HepG2 (cell line): Measurements from ENCODE around the gene HNRNPR. TPM values are rescaled to one million over a fixed set of nuclear protein-coding genes. Genes with fewer than 3 reads are reported as not detected.

ENCODE experiments used
- ATAC-seq: fragments of 200-7000 bp; cut with Tn5 transposase; 3 replicates; pipeline ENCODE4 v1.9.1; 2020; ENCODE audit warnings: mild to moderate bottlenecking, moderate library complexity
- BruUV-seq: library from RNA; stranded (reverse); fragments of 400-500 nt; replicated peaks from 2 replicates; lab custom pipeline; 2021; lab: Mats Ljungman, UMichigan
- CTCF ChIA-PET: fragments of 300-600 bp; formaldehyde crosslinking; extraction: SDS; loops from one replicate; lab custom pipeline; 2021; ENCODE audit warnings: low total read pairs, inconsistent platforms, low intra/inter-chr PET ratio; lab: Yijun Ruan, JAX
- POLR2A ChIA-PET: fragments of 350-600 bp; sonication (Branson Sonifier 250); formaldehyde crosslinking; loops from one replicate; lab custom pipeline; 2020; ENCODE audit warnings: antibody characterized with exemption, inconsistent platforms; lab: Yijun Ruan, JAX
- DNase-seq: peaks from one replicate; pipeline ENCODE4 v3.0.0-alpha.2; 2015; ENCODE audit warnings: low spot score
- FAIRE-seq: peaks from 3 replicates; lab custom pipeline; 2011; peaks lifted over from hg19 to GRCh38; lab: Jason Lieb, UNC
- H2AFZ ChIP-seq: one replicate; pipeline ENCODE4 v1.6.1; 2011; ENCODE audit warnings: low read length, inconsistent platforms
- H3K27ac ChIP-seq: fragments of 300-600 bp; 3 replicates; pipeline ENCODE4 v1.8.0; 2011; ENCODE audit warnings: mixed run types, mild to moderate bottlenecking, mixed read lengths, low read length, inconsistent platforms; ENCODE audit not compliant: insufficient read depth; ENCODE audit errors: extremely low read length
- H3K27me3 ChIP-seq, 2 experiments: fragments of 200-600 bp in 1 of 2; 2 replicates in 1 of 2; 3 replicates in 1 of 2; pipeline versions ENCODE4 v1.6.0 to v1.8.0; 2011; ENCODE audit warnings: low read length in 2 of 2, mild to moderate bottlenecking in 2 of 2, moderate library complexity in 2 of 2, inconsistent platforms in 1 of 2; ENCODE audit not compliant: insufficient read depth in 2 of 2, control insufficient read depth in 1 of 2
- H3K36me3 ChIP-seq, 2 experiments: fragments of 200-600 bp in 1 of 2; replicated peaks in 1 of 2; 2 replicates in 1 of 2; 3 replicates in 1 of 2; pipeline versions ENCODE4 v1.5.1 to v1.8.0; 2011; ENCODE audit warnings: low read length in 2 of 2, inconsistent platforms in 1 of 2; ENCODE audit not compliant: insufficient read depth in 2 of 2, control insufficient read depth in 1 of 2
- H3K4me1 ChIP-seq: 2 replicates; pipeline ENCODE4 v1.5.1; 2012; ENCODE audit warnings: low read length, inconsistent platforms; ENCODE audit not compliant: insufficient read depth
- H3K4me2 ChIP-seq: 2 replicates; pipeline ENCODE4 v1.6.0; 2011; ENCODE audit warnings: low read depth, low read length, inconsistent platforms
- H3K4me3 ChIP-seq, 3 experiments: fragments of 200-600 bp in 1 of 3; sonication (generic), shearing (Covaris generic) in 1 of 3; replicated peaks in 1 of 3; 2 replicates each; pipeline ENCODE4 v1.5.1; 2011 to 2016; ENCODE audit warnings: low read length in 3 of 3, inconsistent platforms in 2 of 3, low read depth in 2 of 3, mild to moderate bottlenecking in 2 of 3, control low read depth in 1 of 3, mixed read lengths in 1 of 3; ENCODE audit not compliant: insufficient read depth in 1 of 3
- H3K79me2 ChIP-seq: one replicate; pipeline ENCODE4 v1.6.1; 2011; ENCODE audit warnings: low read length, inconsistent platforms; ENCODE audit not compliant: insufficient read depth
- H3K9ac ChIP-seq: 2 replicates; pipeline ENCODE4 v1.6.0; 2011; ENCODE audit warnings: mild to moderate bottlenecking, low read depth, low read length, inconsistent platforms; ENCODE audit not compliant: insufficient read depth
- H3K9me3 ChIP-seq: 2 replicates; pipeline ENCODE4 v1.5.1; 2012; ENCODE audit warnings: mild to moderate bottlenecking, low read length
- H4K20me1 ChIP-seq: 2 replicates; pipeline ENCODE4 v1.6.0; 2011; ENCODE audit warnings: inconsistent platforms, mild to moderate bottlenecking, low read length, moderate library complexity; ENCODE audit not compliant: insufficient read depth
- ARID5B ChIP-seq: IDR thresholded peaks from 2 replicates; pipeline ENCODE4 v1.4.0; 2020; ENCODE audit warnings: mild to moderate bottlenecking, missing genetic modification reagents
- EP300 ChIP-seq, 3 experiments: sonication (generic) in 1 of 3; formaldehyde crosslinking in 1 of 3; IDR thresholded peaks; 2 replicates each; pipeline versions ENCODE4 v1.5.1 to v1.6.1; 2011 to 2020; ENCODE audit warnings: low read depth in 2 of 3, low read length in 2 of 3, borderline replicate concordance in 1 of 3, improper control_type of control experiment in 1 of 3, mild to moderate bottlenecking in 1 of 3, missing genetic modification reagents in 1 of 3, moderate library complexity in 1 of 3
- ETS1 ChIP-seq: sonication (generic); formaldehyde crosslinking; IDR thresholded peaks from 2 replicates; pipeline ENCODE4 v1.4.0; 2020; ENCODE audit warnings: missing genetic modification reagents
- HHEX ChIP-seq: IDR thresholded peaks from 2 replicates; pipeline ENCODE4 v1.6.1; 2016; ENCODE audit warnings: control low read depth
- PHF21A ChIP-seq: sonication (generic); formaldehyde crosslinking; IDR thresholded peaks from 2 replicates; pipeline ENCODE4 v1.5.0; 2020; ENCODE audit warnings: mild to moderate bottlenecking, missing genetic modification reagents
- SIX4 ChIP-seq: sonication (generic); formaldehyde crosslinking; IDR thresholded peaks from 2 replicates; pipeline ENCODE4 v1.4.0; 2020; ENCODE audit warnings: missing genetic modification reagents
- TCF12 ChIP-seq, 2 experiments: fragments of 450-650 bp in 1 of 2; sonication (generic) in 1 of 2; formaldehyde crosslinking in 1 of 2; IDR thresholded peaks; 2 replicates each; pipeline versions ENCODE4 v1.6.1 to v1.8.0; 2017 to 2022; ENCODE audit warnings: antibody characterized with exemption in 1 of 2, mild to moderate bottlenecking in 1 of 2, missing genetic modification reagents in 1 of 2, moderate library complexity in 1 of 2
- ZBTB42 ChIP-seq: sonication (generic); formaldehyde crosslinking; IDR thresholded peaks from 2 replicates; pipeline ENCODE4 v1.5.0; 2020; ENCODE audit warnings: mild to moderate bottlenecking, missing genetic modification reagents
- ZKSCAN1 ChIP-seq: fragments of 150-350 bp; IDR thresholded peaks from 2 replicates; pipeline ENCODE4 v1.6.1; 2014; ENCODE audit warnings: low read length
- ZNF781 ChIP-seq: sonication (generic); formaldehyde crosslinking; IDR thresholded peaks from 2 replicates; pipeline ENCODE4 v1.5.1; 2020; ENCODE audit warnings: borderline replicate concordance, mild to moderate bottlenecking, missing genetic modification reagents; ENCODE audit errors: not compliant biosample characterization
- WGBS: methylation state at CpG from one replicate; pipeline ENCODE4 v1.1.6; 2017; ENCODE audit warnings: low lambda C conversion rate; 5-methylcytosine and 5-hydroxymethylcytosine counted together
- in situ Hi-C: cut with HindIII; loops from 2 replicates; pipeline ENCODE4 v1.10.0; 2017; ENCODE audit warnings: low pct_unique_long_range_greater_than_20kb; ENCODE audit not compliant: extremely low pct_ligation_motif_present
- intact Hi-C: fragments of 100-400 bp; cut with micrococcal nuclease; formaldehyde crosslinking; loops from one replicate; pipeline ENCODE4 v1.10.0; 2022; ENCODE audit not compliant: unreplicated experiment
- polyA plus RNA-seq, 8 experiments: library from polyadenylated mRNA; depleted of rRNA in 3 of 8; stranded (reverse) in 7 of 8; unstranded in 1 of 8; fragments of >200 nt; fragmentation: Illumina TruSeq in 4 of 8; extraction: Trizol in 4 of 8; gene quantifications; 2 replicates each; pipeline versions ENCODE4 v1.2.1 to v1.2.3, GENCODE V29; 2011 to 2016; ENCODE audit warnings: low read depth in 4 of 8, missing spikeins in 1 of 8, mixed read lengths in 1 of 8; ENCODE audit not compliant: insufficient read depth in 1 of 8
- total RNA-seq, 5 experiments: library from RNA; depleted of rRNA; stranded (reverse); fragments of >200 nt; fragmentation: Illumina TruSeq; extraction: Trizol; gene quantifications; 2 replicates each; pipeline ENCODE4 v1.2.3, GENCODE V29; 2016; ENCODE audit warnings: low read depth in 1 of 5
- TF ChIP-seq, protein P1 (sequence below): sonication (generic); formaldehyde crosslinking; IDR thresholded peaks from 2 replicates; pipeline ENCODE4 v1.4.0; 2020; ENCODE audit warnings: mild to moderate bottlenecking, missing genetic modification reagents
- TF ChIP-seq, protein P2 (sequence below): sonication (generic); formaldehyde crosslinking; IDR thresholded peaks from 2 replicates; pipeline ENCODE4 v1.8.1; 2023; ENCODE audit warnings: missing genetic modification reagents, mild to moderate bottlenecking, borderline replicate concordance

The HNRNPR gene
- total and polyA plus RNA-seq, 2 of the 13 experiments (the other 11 are each of a cell fraction or from before 2014, with no cell fraction given) = 133 to 216 TPM

- TF ChIP-seq HHEX (CRISPR knock-in tag) (no peak), EP300 (IDR thresholded peaks at IDR 0.05; ENCODE audit: low read depth in 2 of 2, low read length in 2 of 2) (peak in 1 of 2 experiments; percentile 26; a peak in 1 of 4 replicates), EP300 (CRISPR knock-in tag; IDR thresholded peaks at IDR 0.05; ENCODE audit: borderline replicate concordance) (no peak), ARID5B (CRISPR knock-in tag) (peak; percentile 64), SIX4 (CRISPR knock-in tag) (no peak)
- TF ChIP-seq, all 625 proteins: peak for 7
Measured at GRCh38 chr1:23303524-23303923, 40.6 kb downstream of the HNRNPR start (continued).

DNA sequence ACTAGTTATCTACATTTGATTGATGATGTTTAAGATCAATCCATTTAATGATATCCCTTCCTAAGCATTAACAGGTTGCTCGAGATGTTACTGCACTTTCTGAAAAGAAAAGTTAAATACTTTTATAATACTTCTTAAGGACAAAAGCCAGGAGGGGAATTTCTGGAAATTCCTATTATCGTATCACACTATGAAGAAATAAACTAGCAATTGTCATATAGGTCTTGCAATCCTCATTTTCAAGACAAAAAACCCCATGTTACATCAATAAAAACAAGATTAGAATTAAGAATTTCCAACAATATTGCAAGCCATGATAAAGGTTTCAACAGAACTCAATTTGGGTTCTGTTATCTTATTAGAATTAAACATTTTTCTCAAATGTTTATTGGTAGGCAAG is 47.2 kb downstream of the HNRNPR start:
- ChIA-PET POLR2A (no interaction called here), CTCF (no interaction called here)
- no peak for DNase-seq
- H3K27ac ChIP-seq = no peak overlapping the region
- H3K4me1 ChIP-seq = no peaks in the 10 kb centered on the region
- H3K4me3 ChIP-seq = no peak overlapping the region
- H3K9me3 ChIP-seq = no peaks in the 10 kb centered on the region
- BruUV-seq = no TSS peak
- TF ChIP-seq, protein P1, sequence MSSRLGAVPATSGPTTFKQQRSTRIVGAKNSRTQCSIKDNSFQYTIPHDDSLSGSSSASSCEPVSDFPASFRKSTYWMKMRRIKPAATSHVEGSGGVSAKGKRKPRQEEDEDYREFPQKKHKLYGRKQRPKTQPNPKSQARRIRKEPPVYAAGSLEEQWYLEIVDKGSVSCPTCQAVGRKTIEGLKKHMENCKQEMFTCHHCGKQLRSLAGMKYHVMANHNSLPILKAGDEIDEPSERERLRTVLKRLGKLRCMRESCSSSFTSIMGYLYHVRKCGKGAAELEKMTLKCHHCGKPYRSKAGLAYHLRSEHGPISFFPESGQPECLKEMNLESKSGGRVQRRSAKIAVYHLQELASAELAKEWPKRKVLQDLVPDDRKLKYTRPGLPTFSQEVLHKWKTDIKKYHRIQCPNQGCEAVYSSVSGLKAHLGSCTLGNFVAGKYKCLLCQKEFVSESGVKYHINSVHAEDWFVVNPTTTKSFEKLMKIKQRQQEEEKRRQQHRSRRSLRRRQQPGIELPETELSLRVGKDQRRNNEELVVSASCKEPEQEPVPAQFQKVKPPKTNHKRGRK (CRISPR knock-in tag) = no peak
- TF ChIP-seq TCF12 (IDR thresholded peaks at IDR 0.05) (no peak), TCF12 (CRISPR knock-in tag; IDR thresholded peaks at IDR 0.05) (no peak), ZBTB42 (no peak), ZKSCAN1 (no peak), PHF21A (CRISPR knock-in tag) (no peak), ZNF781 (CRISPR knock-in tag) (no peak), ETS1 (no peak)
- TF ChIP-seq, protein P2, sequence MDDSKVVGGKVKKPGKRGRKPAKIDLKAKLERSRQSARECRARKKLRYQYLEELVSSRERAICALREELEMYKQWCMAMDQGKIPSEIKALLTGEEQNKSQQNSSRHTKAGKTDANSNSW = no peak
- no peaks in the 10 kb centered on the region for H3K27me3 ChIP-seq
- no peak for FAIRE-seq
- no peak overlapping the region for H3K4me2 ChIP-seq
- H3K36me3 ChIP-seq = peaks cover 3 to 20% of the 10 kb centered on the region in 2 experiments; a peak in 4 of 5 replicates
- in situ Hi-C loops = no loop called here
- no peak overlapping the region for H2AFZ ChIP-seq
- H3K79me2 ChIP-seq = no peaks in the 10 kb centered on the region
- 96% methylated on average over 2 of the region's 2 CpGs for WGBS
- ATAC-seq = no peak
- intact Hi-C loops = no loop called here
- no peaks in the 10 kb centered on the region for H4K20me1 ChIP-seq
- no peak overlapping the region for H3K9ac ChIP-seq
